ENCODE measurements around the gene UBTD1. TPM values are rescaled to one million over a fixed set of nuclear protein-coding genes. Genes with fewer than 3 reads are reported as not detected.

The UBTD1 gene
- polyA plus RNA-seq, 3 donors: 17.2 to 20.0 (median 19.0) TPM

GRCh38 chr10:97506199-97506991 is 7.7 kb downstream of the UBTD1 start:
- intact Hi-C loops (cut with micrococcal nuclease): no loop called here
- H3K9me3 ChIP-seq (replicated peaks in 1 of 2; ENCODE audit: control insufficient read depth in 1 of 2, insufficient read depth in 1 of 2, low read length in 2 of 2): no peaks in the 10 kb centered on the region
- H3K27me3 ChIP-seq (ENCODE audit: control insufficient read depth in 2 of 2, insufficient read depth in 2 of 2, low read length in 2 of 2): no peaks in the 10 kb centered on the region
- no peak overlapping the region for H3K9ac ChIP-seq (ENCODE audit: insufficient read depth, low read length, poor library complexity, severe bottlenecking)
- peaks cover 17 to 25% of the 10 kb centered on the region in 2 donors for H3K4me1 ChIP-seq (ENCODE audit: control insufficient read depth in 1 of 2, insufficient read depth in 2 of 2, low read length in 2 of 2)
- DNase-seq: no peak
- H3K27ac ChIP-seq (ENCODE audit: low read depth in 1 of 2, low read length in 2 of 2): no peak overlapping the region
- Mint-ChIP-seq H3K36me3 (peaks cover 0 to 17% of the 10 kb centered on the region in 2 donors), H3K27me3 (ENCODE audit: low read depth in 3 of 3) (peaks cover 0 to 3% (median 0%) of the 10 kb centered on the region in 3 donors), H3K4me1 (peaks cover 23% of the 10 kb centered on the region), H3K27ac (peak overlapping the region in 1 of 7 donors; percentile 16), H3K9me3 (no peaks in the 10 kb centered on the region), H3K4me3 (no peak overlapping the region)
- no peak overlapping the region for H2AFZ ChIP-seq (ENCODE audit: insufficient read depth, low read depth, low read length, poor library complexity, severe bottlenecking)
- peaks cover 87% of the 10 kb centered on the region for H4K20me1 ChIP-seq (ENCODE audit: insufficient read depth, low read length)
- peaks cover 33% of the 10 kb centered on the region for H3K79me2 ChIP-seq (ENCODE audit: insufficient read depth, low read length)
- H3K4me3 ChIP-seq (replicated peaks in 1 of 3; ENCODE audit: low read depth in 2 of 3, low read length in 3 of 3): no peak overlapping the region
- WGBS (ENCODE audit: insufficient coverage): 60% methylated on average over 1 of the region's 3 CpGs
- H3K36me3 ChIP-seq (replicated peaks in 1 of 2; ENCODE audit: control insufficient read depth in 1 of 2, insufficient read depth in 2 of 2, low read length in 2 of 2): peaks cover 0 to 10% of the 10 kb centered on the region in 2 donors
- H3K4me2 ChIP-seq (replicated peaks; ENCODE audit: extremely low read depth, low read length, poor library complexity, severe bottlenecking): no peak overlapping the region
- TF ChIP-seq CTCF (IDR thresholded peaks at IDR 0.05): no peak

- Histone ChIP-seq H3K27ac (ENCODE audit: low read depth in 1 of 2, low read length in 2 of 2) (no peak overlapping the region), H3K4me2 (replicated peaks; ENCODE audit: extremely low read depth, low read length, poor library complexity, severe bottlenecking) (no peak overlapping the region), H2AFZ (ENCODE audit: insufficient read depth, low read depth, low read length, poor library complexity, severe bottlenecking) (no peak overlapping the region), H3K9me3 (replicated peaks in 1 of 2; ENCODE audit: control insufficient read depth in 1 of 2, insufficient read depth in 1 of 2, low read length in 2 of 2) (no peaks in the 10 kb centered on the region), H3K27me3 (ENCODE audit: control insufficient read depth in 2 of 2, insufficient read depth in 2 of 2, low read length in 2 of 2) (no peaks in the 10 kb centered on the region), H3K36me3 (replicated peaks in 1 of 2; ENCODE audit: control insufficient read depth in 1 of 2, insufficient read depth in 2 of 2, low read length in 2 of 2) (peaks cover 0 to 10% of the 10 kb centered on the region in 2 donors), H3K4me1 (ENCODE audit: control insufficient read depth in 1 of 2, insufficient read depth in 2 of 2, low read length in 2 of 2) (peaks cover 11 to 17% of the 10 kb centered on the region in 2 donors), H3K9ac (ENCODE audit: insufficient read depth, low read length, poor library complexity, severe bottlenecking) (no peak overlapping the region), H4K20me1 (ENCODE audit: insufficient read depth, low read length) (peaks cover 91% of the 10 kb centered on the region), H3K79me2 (ENCODE audit: insufficient read depth, low read length) (peaks cover 28% of the 10 kb centered on the region), H3K4me3 (replicated peaks in 1 of 3; ENCODE audit: low read depth in 2 of 3, low read length in 3 of 3) (no peak overlapping the region)
- no peak for TF ChIP-seq CTCF (IDR thresholded peaks at IDR 0.05)
- Mint-ChIP-seq H3K9me3 (no peaks in the 10 kb centered on the region), H3K36me3 (peaks cover 0 to 13% of the 10 kb centered on the region in 2 donors), H3K27me3 (ENCODE audit: low read depth in 3 of 3) (peaks cover 0 to 4% (median 0%) of the 10 kb centered on the region in 3 donors), H3K27ac (no peak overlapping the region), H3K4me1 (peaks cover 13% of the 10 kb centered on the region), H3K4me3 (no peak overlapping the region)
- intact Hi-C loops (cut with micrococcal nuclease): no loop called here
- no CpG with 5 or more reads among the region's 1 CpG for WGBS (ENCODE audit: insufficient coverage)
- no peak for DNase-seq
These were observed 9.6 kb downstream of the UBTD1 start for GRCh38 chr10:97508342-97508741.
